HG02938 (cell line): ENCODE measurements around the gene NECAB3.

Experiments
- ATAC-seq: cut with Tn5 transposase; IDR thresholded peaks from one replicate; pipeline ENCODE4 v1.9.1; 2021; ENCODE audit warnings: mild to moderate bottlenecking, moderate library complexity; ENCODE audit not compliant: unreplicated experiment

The NECAB3 gene

DNA sequence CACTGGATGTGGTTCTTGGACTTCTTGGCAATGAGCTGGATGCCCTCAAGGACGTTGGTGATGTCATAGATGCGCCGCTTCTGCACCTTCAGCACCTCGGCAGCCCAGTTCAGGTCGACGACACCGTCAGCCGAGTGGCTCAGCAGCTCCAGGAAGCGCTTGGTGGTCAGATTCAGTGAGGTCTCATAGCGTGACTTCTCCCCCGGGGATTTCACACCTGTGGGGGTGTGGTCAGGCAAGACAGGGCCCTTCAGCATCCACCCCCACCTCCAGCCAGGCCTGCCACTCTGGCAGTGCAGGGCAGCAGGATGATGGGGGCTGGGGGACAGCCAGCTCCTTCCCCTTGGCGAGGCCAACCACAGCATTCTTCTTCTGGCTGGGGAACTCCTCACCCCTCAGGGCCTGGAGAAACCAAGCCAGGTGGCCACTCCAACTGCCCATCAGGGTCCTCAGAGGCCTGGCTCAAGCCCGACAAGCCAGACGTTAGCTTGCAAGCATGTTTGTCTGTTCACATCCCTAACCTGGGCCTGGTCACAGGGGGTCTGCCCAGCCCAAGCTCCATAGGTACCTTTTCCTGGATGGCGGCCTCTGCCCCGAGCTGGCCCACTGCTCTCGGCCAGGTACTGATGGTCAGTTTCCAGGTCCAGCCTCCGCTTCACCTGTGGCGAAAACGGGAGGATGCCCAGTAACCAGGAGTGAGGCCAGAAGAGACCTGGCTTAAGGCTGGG, 5.7 kb upstream of the NECAB3 start:
- peak; percentile 52 for ATAC-seq

DNA sequence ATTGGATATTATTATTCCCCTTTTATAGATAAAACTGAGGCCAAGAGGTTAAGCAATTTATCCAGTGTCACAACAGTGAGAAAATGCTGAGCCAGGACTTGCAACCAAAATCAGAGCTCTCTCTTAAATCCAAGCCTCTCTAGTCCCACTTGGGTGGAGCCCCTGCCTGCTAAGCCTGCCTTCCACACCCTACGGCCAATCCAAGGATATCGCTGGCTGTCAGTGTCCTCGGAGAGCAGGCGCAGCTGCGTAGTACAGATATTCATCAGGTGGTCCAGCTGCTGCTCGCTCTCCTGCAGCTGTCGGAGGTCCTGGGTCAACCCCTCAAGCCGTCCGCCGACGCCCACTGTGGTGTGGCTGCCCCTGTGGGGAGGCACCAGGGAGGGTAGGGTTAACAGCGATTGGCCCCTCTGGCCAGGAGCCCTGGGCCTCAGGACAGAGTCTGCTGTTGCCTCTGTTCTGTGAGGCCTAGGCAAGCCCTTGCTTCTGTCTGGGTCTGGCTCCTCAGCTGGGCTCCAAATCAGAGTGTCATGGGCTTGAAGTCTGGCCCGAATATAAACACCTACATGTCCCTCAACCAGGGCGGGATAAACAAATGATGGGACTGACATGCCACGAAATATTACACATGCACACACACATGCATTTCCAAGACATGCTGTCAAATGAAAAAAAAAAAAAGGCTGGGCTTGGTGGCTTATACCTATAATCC, 3.9 kb upstream of the NECAB3 start:
- ATAC-seq: no peak

DNA sequence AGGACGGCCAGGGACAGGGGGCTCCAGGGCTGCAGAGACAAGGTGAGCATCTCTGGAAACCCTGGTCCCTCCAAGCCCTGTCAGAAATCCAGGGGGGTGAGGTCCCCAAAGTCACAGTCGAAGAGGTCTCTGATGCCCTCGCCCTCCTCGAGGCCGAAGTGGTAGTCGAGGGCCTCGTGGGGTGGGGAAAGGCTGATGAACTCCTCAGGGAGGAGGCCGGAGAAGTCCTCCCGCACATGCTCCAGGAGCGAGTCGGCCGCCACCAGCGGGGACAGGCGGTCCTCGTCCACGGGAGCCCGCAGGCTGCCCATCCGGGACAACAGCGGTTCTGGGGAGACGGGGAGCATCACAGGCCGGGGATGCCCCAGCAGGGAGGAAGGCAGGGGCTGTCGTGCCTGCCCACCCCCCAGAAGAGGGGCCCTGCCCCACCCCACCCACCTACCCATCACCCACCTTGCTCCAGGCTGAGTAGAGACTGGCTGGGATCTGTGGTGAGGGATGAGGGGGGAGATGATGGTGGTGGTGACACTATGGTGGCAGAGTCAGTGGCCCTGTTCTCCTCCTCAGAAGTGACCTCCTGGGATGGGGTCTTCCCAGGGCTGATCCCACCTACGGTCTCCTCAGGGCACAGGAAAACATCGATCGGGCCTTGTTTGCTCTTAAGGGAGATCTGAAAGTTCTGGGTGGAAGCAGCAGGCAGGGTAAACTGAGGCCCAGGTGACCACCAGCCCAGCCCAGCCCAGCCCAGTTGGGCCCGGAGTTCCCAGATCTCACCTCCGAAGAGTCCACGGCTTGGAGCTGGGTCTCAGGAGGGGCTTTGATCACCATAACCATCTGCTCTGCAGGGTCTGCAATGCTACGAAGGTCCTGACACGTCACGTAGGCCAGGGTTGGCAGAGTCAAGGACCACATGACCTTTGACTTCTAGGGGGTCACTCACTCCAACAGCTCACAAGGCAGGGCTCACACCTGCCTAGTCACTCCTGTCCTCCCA, 2.7 kb upstream of the NECAB3 start:
- no peak for ATAC-seq

DNA sequence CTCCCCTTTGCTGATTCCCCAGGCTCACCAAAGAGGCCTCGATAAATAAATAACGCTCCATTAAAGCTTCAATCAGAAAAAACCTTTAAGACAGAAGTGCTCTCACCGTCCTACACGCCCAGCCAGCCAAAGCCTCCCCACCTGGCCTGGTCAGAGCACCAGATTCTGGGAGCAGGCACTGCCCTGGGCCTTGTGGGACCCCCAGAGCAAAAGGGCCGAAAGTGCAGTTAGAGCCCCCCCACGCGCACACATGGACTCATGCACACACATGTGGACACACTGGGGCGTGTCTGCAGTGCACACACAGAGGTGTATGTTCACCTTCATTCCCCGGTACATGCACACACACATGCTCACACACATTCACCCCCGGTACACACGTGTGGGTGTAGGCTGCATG, 1.9 kb upstream of the NECAB3 start:
- no peak for ATAC-seq

DNA sequence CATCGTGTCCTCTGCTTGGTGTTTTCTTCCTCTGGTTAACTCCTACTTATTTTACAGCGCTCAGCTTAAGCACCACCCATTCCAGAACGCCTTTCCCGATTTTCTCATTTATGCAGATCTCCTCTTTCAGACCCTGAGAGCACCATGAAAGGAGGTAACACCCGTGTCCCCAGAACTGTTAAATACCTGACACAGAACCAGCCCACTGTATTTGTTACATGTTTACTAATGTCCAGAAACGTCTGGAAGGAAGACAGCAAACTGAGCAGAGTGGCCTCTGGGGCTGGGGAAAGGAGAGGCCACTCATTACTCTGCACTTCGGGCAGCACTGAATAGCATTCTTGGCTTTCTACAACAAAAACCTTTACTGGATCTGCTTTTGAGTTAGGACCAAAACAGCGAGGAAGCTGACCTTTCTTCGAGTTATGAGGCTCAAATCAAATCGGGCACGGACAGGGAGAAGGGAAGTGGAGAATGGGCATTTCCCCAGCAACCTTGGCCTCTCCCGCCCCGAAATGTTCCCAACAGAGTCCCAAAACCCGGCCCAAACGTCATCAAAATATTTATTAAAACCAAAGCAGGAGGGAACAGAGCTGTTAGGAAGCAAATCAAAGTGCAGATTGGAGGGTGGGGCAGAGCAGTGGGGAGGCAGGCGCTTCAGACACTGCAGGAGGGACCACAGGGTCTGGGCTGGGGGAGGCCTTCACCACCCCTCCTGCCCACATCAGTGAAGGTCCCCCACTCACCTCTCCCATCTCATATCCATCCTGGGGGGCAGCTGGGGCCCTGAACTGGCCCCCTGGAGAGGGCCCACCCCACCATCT, 1.1 kb upstream of the NECAB3 start:
- ATAC-seq: no peak

DNA sequence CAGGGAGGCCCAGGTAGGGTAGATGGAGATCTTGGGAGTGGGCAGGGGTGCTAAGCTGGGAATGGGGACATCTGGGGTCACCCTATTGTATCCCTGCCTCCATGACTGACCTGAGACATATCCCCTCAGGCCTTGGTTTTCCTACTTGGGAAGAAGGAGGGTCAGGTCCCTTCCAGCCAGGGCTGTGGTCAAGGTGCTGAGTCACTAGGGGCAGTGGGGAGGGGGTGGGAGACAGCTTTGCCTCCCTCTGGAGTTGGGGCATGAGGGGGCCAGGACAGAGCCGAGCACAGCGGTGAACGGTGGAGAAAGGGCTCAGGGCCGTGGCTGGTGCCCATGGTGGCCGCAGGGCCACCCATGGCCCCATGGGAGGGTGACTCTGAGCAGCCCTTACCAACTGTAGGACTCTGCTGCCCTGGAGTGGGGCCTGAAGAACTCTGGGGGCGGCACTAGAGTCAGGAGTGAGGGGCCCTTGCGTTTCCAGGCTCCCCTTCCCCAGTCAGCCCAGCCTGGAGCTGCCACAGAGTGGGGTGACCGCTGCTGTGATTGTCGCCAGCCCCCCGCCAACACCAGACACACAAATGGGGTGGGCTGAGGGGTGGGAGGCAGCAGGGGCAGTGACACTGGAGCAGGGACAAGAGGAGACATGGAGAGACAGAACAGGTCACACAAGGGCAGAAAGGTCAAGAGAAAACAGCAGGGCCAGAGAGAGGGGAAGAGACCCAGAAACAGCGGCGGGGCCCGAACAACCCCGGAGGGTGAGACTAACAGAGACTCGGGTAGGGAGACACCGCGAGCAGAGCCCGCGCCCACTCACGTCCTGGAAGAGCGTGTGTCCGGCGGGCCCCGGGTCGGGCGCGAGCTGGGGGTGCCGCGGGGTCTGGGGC, 576 bp downstream of the NECAB3 start:
- ATAC-seq: no peak

DNA sequence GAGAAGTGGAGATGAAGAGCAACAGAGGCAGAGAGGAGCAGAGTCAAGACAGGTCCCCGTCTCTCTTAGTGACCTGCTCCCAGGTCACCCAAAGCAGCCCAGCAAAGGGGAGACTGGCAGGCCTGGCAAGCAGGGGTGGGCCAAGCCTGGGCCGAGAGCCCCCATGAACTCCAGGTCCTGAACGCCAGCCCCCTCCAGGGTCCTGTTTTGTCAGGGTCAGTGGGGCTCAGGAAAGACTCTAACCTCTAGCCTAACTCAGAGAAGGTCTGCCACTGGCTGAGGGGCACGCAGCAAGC, 1.2 kb downstream of the NECAB3 start:
- ATAC-seq: no peak

DNA sequence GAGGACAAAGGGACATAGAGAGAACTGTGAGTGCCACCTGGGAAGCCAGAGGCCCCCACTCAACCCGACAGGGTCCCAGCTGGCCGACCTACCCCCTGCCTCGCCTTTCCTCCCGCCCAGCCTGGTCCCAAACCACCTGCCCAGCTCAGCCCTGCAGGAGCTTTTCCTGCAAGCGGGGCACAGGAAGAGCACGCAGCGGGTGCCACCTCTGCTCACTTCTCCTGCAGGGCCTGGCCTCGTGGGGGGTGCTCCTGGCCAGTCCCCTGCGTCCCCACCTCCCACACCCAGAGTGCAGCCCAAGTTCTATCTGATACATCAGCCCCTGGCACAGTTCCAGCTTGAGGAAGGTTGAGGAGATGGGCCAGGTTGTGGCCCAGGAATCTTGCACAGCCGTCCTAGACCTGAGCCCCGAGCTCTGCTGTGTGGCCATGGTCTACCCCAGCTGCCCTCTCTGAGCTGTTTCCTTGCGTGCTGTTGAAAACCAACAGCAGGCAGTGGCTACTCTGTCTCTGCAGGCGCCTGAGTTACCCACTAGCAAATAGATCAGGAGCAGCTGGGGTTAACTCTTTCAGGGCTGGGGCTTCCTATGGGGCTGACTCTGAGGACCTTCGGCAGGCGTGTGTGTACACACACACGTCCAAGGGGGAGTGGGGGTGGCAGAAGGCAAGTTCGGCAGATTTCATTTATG, 1.7 kb downstream of the NECAB3 start:
- ATAC-seq: no peak

DNA sequence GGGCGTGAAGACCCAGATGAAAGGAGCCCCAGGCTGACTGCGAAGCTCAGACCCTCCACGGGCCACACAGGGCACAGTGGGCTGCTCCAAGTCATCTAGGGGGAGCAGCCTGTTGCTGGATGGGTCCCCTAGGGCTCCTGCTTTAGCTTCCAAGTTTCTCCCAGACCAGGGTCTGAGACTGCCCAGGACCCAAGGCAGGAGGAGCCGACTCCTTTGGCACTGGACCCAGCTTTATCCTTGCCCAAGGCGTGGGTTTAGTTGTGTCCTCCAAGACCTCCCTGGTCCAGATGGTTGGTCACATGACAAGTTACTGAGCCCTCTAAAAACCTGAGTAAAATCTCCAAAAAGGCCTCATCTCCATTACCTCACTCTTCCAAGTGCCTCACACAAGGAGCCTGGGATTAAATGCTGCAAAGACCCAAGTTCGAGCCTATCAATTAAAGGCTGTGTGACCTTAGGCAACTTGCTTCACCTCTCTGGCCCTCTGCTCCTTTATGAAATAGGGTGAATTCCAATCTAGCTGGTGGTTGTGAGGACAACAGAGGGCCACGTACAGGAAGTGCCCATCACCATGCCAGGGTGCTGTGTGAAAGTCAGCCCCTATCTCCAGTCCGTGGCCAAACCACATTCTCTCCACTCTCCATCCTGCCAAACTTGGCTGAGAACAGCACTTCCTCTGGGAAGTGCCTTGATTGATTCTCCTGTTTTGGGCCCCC, 2.5 kb downstream of the NECAB3 start:
- ATAC-seq: no peak

DNA sequence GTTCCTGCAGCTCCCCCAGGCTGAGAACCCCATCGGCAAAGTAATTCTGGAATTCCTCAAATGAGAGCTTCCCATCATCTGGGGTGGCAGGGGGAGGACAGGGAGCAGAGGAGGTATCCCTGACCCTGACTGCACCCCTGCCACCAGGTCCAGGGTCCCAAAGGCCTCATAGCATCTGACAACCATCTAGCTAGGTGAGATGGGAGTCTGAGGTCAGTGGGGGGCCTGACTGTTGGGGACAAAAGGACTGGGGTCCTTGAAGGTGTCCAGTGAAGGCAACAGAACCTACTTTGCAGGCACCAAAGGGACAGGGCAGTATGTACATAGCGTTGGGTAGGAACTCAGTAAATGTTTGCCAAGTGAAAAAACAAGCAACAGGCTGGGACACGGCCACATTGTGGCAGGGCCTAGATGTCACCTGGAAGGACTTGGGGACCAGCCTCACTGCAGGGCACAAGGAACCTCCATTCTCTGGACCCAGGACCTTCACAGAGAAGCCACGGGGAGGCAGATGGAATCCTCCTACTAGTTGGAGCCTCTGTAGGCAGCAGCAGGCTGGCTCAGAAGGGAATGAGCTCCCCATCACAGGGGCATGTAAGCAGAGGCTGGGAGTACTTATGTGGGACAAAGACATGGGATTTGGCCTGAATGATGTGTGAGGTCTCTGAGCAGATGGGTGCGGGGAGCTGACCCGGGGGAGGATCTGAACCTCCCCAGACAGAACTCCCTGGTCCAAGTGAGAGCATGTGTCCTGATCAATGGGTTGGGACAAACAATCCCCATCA, 3.3 kb downstream of the NECAB3 start:
- ATAC-seq: no peak

DNA sequence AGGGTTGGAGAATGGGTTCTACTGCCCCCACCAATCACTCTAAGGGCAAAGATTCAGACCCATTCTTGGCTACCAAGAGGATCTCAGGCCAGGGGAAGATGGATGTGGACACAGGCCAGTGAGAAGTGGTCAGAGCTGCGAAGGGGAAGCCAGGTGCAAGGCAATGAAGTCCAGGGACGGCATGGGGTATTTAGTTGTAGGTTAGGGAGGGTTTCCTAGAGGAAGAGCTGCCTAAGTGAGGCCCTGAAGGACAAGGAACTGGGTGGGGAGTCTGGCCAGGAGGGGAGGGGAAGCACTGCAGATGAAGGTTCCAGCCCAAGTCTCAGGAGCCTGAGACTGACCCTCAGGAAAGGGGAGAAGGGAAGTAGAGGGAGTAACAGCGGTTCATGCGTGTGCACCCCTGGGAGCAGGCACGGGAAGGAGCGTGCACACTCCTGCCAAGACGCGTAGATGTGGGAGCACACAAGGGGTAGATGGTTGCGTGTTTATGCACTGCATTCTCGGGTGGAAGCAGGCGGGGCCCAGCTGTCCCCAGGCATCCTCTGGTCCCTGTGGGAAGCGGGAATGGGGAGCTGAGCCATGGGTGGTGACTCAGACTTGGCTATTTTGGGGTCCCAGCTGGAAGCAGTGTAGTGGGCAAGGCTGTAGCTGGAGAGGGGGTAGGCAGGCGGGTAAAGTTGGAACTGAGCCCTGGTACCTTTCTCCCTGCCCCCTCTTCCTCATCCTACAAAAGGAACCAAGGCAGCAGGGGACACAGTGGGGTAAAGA, 4.2 kb downstream of the NECAB3 start:
- ATAC-seq: no peak

DNA sequence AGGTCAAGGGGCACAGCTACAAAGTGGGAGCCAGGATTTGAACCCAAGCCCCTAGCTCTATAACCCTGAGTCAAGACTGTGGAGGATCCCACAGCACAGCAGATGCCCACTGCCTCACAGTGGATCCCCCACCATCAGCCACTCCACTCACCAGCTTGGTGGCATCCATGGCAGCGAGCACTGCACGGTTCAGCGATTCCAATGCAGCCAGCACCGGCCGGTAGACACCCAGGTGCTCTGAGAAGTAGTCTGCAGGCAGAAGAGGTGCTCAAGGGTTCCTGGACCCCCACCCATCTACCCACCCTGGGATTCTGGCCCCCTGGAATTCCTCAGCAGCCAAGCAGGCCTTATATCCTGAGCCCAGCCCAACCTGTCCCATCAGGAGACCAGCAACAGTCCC, 5.0 kb downstream of the NECAB3 start:
- ATAC-seq: no peak

DNA sequence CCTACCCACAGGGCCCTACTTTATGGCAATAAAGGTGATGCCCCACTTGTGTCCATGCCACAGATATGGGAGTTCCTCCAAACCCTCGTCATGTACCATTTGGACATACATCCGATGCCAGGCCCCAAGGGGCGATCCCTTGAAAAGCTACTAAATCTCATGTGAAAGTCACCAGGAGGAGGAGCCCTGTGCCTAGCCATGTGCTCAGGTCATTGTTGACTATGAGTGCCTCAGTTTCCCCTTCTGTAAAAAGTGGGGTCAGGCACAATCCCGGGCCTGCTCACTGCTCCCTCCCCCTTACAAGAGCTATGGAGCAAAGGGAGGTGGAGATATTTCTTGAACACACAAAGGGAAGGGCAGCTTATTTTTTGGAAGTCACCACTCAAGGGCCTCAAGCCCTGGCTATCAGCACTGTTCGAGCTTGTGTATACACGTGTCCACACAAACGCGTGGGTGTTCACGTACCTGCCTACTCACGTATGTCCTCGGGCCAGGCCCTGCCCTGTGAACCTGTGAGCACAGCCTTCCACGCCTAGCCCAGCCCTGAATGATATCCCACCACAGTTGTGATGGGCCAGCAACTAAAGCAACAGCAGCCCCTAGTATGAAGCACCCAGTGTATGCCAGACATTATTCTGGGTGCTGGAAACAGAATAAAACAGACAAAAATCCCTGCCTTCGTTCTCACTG, 5.6 kb downstream of the NECAB3 start:
- ATAC-seq: no peak

DNA sequence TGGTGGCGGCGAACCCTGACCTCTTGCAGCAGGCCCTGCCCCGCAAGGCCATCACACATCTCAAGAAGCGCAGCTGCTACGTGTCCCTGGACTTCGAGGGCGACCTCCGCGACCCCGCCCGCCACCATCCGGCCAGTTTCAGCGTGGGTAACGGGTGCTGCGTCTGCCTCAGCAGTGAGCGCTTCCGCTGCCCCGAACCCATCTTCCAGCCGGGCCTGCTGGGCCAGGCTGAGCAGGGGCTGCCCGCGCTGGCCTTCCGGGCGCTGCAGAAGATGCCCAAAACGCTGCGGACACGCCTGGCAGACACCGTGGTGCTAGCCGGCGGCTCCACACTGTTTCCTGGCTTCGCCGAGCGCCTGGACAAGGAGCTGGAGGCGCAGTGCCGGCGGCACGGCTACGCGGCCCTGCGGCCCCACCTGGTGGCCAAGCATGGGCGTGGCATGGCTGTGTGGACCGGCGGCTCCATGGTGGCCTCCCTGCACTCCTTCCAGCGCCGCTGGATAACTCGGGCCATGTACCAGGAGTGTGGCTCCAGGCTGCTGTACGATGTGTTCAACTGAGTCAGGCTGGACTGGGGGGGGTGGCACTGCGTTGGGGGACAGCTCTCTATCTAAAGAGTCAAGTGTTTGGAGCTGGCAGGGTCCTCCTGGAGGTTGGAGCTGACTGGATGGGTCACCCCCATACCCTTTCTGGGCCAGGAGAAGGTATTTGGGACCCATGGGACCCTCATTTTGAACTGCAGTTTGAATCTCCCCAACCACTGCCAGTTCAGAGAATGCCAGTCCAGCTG, 6.4 kb downstream of the NECAB3 start:
- peak; percentile 35 for ATAC-seq

DNA sequence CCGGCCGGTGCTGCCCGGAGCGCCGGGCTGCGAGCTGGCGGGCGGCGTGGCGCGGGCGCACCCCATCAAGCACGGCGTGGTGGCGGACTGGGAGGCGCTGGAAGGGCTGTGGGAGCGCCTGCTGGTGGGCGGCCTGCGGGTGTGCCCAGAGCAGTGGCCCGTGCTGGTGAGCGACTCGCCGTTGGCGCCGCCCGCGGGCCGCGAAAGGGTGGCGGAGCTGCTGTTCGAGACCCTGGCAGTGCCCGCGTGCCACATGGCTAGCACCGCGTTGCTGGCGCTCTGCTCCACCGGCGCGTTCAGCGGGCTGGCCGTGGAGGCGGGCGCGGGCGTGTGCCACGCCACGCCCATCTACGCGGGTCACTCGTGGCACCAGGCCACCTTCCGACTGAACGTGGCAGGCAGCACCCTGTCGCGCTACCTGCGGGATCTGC, 7.0 kb downstream of the NECAB3 start:
- no peak for ATAC-seq
